RWPE1 (cell line): Measurements from ENCODE around the gene OR2T1.

Experiments used
- CTCF ChIA-PET: fragments of 350-600 bp; sonication (Branson Sonifier 250); formaldehyde crosslinking; extraction: SDS; loops from one replicate; lab custom pipeline; 2021; lab: Yijun Ruan, JAX
- POLR2A ChIA-PET: fragments of 400-600 bp; formaldehyde crosslinking; extraction: SDS; loops from one replicate; lab custom pipeline; 2020; ENCODE audit warnings: antibody characterized with exemption; ENCODE audit not compliant: low non-redundant PET; lab: Yijun Ruan, JAX
- DNase-seq: peaks from one replicate; pipeline ENCODE4 v3.0.0; 2012; ENCODE audit warnings: low spot score
- H3K27ac ChIP-seq: fragments of 450-650 bp; 2 replicates; pipeline ENCODE4 v1.5.1; 2017
- CTCF ChIP-seq: fragments of 450-650 bp; conservative IDR thresholded peaks from 2 replicates; pipeline ENCODE4 v1.5.1; 2017; ENCODE audit warnings: low read depth, mild to moderate bottlenecking

OR2T1 gene

GRCh38 chr1:248402748-248403147, at the start of gene OR2T1:
Gene OR2T1 (plus strand): TSS chr1:248403048. CDS start chr1:248406148, 3,100 bp downstream.
- POLR2A ChIA-PET: no interaction called here
- CTCF ChIA-PET: no interaction called here
- DNase-seq: no peak
- H3K27ac ChIP-seq: no peak within 1 kb of the TSS
- TF ChIP-seq CTCF: no peak

GRCh38 chr1:248359415-248359814, 43.4 kb upstream of the OR2T1 start:
- POLR2A ChIA-PET: no interaction called here
- no peak for DNase-seq
- CTCF ChIA-PET: no interaction called here

GRCh38 chr1:248361121-248361715, 41.6 kb upstream of the OR2T1 start, which contains the start of gene OR2T4:
Gene OR2T4 (plus strand): TSS chr1:248361665. CDS start chr1:248361665, 0 bp downstream.
- POLR2A ChIA-PET: no interaction called here
- TF ChIP-seq CTCF: no peak
- DNase-seq: no peak
- CTCF ChIA-PET: no interaction called here
- H3K27ac ChIP-seq: no peak within 1 kb of the TSS

More at GRCh38 chr1:248359415-248359814, 43.4 kb upstream of the OR2T1 start:
- H3K27ac ChIP-seq: no peak overlapping the region
- TF ChIP-seq CTCF: no peak

GRCh38 chr1:248366609-248367008, 36.2 kb upstream of the OR2T1 start:
- no peak overlapping the region for H3K27ac ChIP-seq
- ChIA-PET CTCF (no interaction called here), POLR2A (no interaction called here)
- no peak for DNase-seq
- no peak for TF ChIP-seq CTCF

GRCh38 chr1:248372394-248372793, 30.5 kb upstream of the OR2T1 start:
- ChIA-PET POLR2A (no interaction called here), CTCF (no interaction called here)
- H3K27ac ChIP-seq: no peak overlapping the region
- no peak for DNase-seq
- TF ChIP-seq CTCF: no peak

GRCh38 chr1:248373761-248374160, 29.1 kb upstream of the OR2T1 start:
- TF ChIP-seq CTCF: no peak
- ChIA-PET POLR2A (no interaction called here), CTCF (no interaction called here)
- no peak overlapping the region for H3K27ac ChIP-seq
- no peak for DNase-seq
